HCT116 (cell line): ENCODE data around the gene EIF4E3. TPM values are rescaled to one million over a fixed set of nuclear protein-coding genes. Genes with fewer than 3 reads are reported as not detected.

Experiments
- ATAC-seq: fragments of 200-7000 bp; cut with Tn5 transposase; 2 replicates; pipeline ENCODE4 v1.9.1; 2020; ENCODE audit warnings: mild to moderate bottlenecking, moderate library complexity
- BruUV-seq: library from RNA; stranded (reverse); fragments of 400-500 nt; replicated peaks from 2 replicates; lab custom pipeline; 2021; lab: Mats Ljungman, UMichigan
- CTCF ChIA-PET: fragments of 300-600 bp; sonication (Branson Sonifier 250); formaldehyde crosslinking; loops from one replicate; lab custom pipeline; 2021; ENCODE audit warnings: antibody characterized with exemption; lab: Charles Lee
- POLR2A ChIA-PET: fragments of 300-600, 350-600 bp; sonication (Branson Sonifier 250); formaldehyde crosslinking; loops from one replicate; lab custom pipeline; 2021; ENCODE audit warnings: antibody characterized with exemption; lab: Charles Lee
- RAD21 ChIA-PET, 2 experiments: fragments of 300-600 bp; sonication (Branson Sonifier 250); formaldehyde crosslinking; loops; one replicate each; lab custom pipeline; 2023; ENCODE audit warnings: low total read pairs in 2 of 2; ENCODE audit not compliant: uncharacterized antibody in 2 of 2, unreplicated experiment in 2 of 2, low non-redundant PET in 1 of 2; lab: Charles Lee
- DNase-seq: peaks from one replicate; pipeline ENCODE4 v3.0.0-alpha.2; 2010; ENCODE audit warnings: low read depth, low spot score
- H2AFZ ChIP-seq: fragments of 200-600 bp; shearing (Covaris generic), sonication (generic); 2 replicates; pipeline ENCODE4 v1.6.1; 2017; ENCODE audit warnings: low read depth, mixed run types, mixed read lengths, antibody characterized with exemption, low read length; ENCODE audit not compliant: poor library complexity, severe bottlenecking
- H3K27ac ChIP-seq: 2 replicates; pipeline ENCODE4 v1.5.1; 2012; ENCODE audit warnings: low read depth, low read length
- H3K27me3 ChIP-seq: fragments of 200-600 bp; sonication (generic); 2 replicates; pipeline ENCODE4 v1.6.1; 2016; ENCODE audit warnings: mixed run types, low read length, mixed read lengths; ENCODE audit not compliant: insufficient read depth
- H3K36me3 ChIP-seq, 2 experiments: fragments of 200-500 bp in 1 of 2; fragments of 200-600 bp in 1 of 2; sonication (Bioruptor generic) in 1 of 2; sonication (generic) in 1 of 2; 2 replicates each; pipeline versions ENCODE4 v1.5.1 to v1.6.1; 2014 to 2016; ENCODE audit warnings: low read length in 2 of 2, inconsistent platforms in 1 of 2, mixed read lengths in 1 of 2, mixed run types in 1 of 2; ENCODE audit not compliant: insufficient read depth in 2 of 2, control insufficient read depth in 1 of 2
- H3K4me1 ChIP-seq, 2 experiments: fragments of 200-600 bp in 1 of 2; sonication (generic) in 1 of 2; 2 replicates each; pipeline versions ENCODE4 v1.5.1 to v1.6.1; 2012 to 2017; ENCODE audit warnings: low read length in 2 of 2, inconsistent platforms in 1 of 2, mild to moderate bottlenecking in 1 of 2, mixed read lengths in 1 of 2, mixed run types in 1 of 2, moderate library complexity in 1 of 2; ENCODE audit not compliant: insufficient read depth in 2 of 2, control insufficient read depth in 1 of 2
- H3K4me2 ChIP-seq: fragments of 200-600 bp; sonication (generic); 2 replicates; pipeline ENCODE4 v1.6.1; 2017; ENCODE audit warnings: mixed run types, low read length, mixed read lengths
- H3K4me3 ChIP-seq, 2 experiments: fragments of 200-600 bp in 1 of 2; sonication (generic) in 1 of 2; replicated peaks in 1 of 2; 2 replicates each; pipeline ENCODE4 v1.5.1; 2011 to 2016; ENCODE audit warnings: low read length in 2 of 2, control low read depth in 1 of 2, low read depth in 1 of 2, mild to moderate bottlenecking in 1 of 2, mixed read lengths in 1 of 2, mixed run types in 1 of 2
- H3K79me2 ChIP-seq: fragments of 200-600 bp; sonication (generic); 2 replicates; pipeline ENCODE4 v1.6.1; 2017; ENCODE audit warnings: mild to moderate bottlenecking, mixed run types, low read length, moderate library complexity, mixed read lengths; ENCODE audit not compliant: insufficient read depth
- H3K9ac ChIP-seq: fragments of 200-600 bp; sonication (generic); 2 replicates; pipeline ENCODE4 v1.6.1; 2016; ENCODE audit warnings: low read length, mixed read lengths
- H3K9me2 ChIP-seq: fragments of 200-600 bp; sonication (generic), shearing (Covaris generic); 2 replicates; pipeline ENCODE4 v1.6.1; 2017; ENCODE audit warnings: mixed run types, mild to moderate bottlenecking, moderate library complexity; ENCODE audit not compliant: insufficient read depth
- H3K9me3 ChIP-seq, 2 experiments: fragments of 200-500 bp in 1 of 2; fragments of 200-600 bp in 1 of 2; sonication (Bioruptor generic) in 1 of 2; sonication (generic) in 1 of 2; 2 replicates each; pipeline ENCODE4 v1.6.1; 2014 to 2017; ENCODE audit warnings: low read length in 2 of 2, mixed read lengths in 2 of 2, inconsistent platforms in 1 of 2, low read depth in 1 of 2, mild to moderate bottlenecking in 1 of 2, mixed run types in 1 of 2, moderate library complexity in 1 of 2; ENCODE audit not compliant: control insufficient read depth in 1 of 2, insufficient read depth in 1 of 2
- H4K20me1 ChIP-seq: fragments of 200-600 bp; sonication (generic), shearing (Covaris generic); 2 replicates; pipeline ENCODE4 v1.6.1; 2017; ENCODE audit warnings: mixed run types, mild to moderate bottlenecking, moderate library complexity; ENCODE audit not compliant: insufficient read depth
- CBX3 ChIP-seq: IDR thresholded peaks from 2 replicates; pipeline ENCODE4 v1.6.1; 2012; ENCODE audit warnings: low read depth
- CEBPB ChIP-seq: IDR thresholded peaks from 2 replicates; pipeline ENCODE4 v1.6.1; 2012; ENCODE audit warnings: low read depth
- EGR1 ChIP-seq: IDR thresholded peaks from 2 replicates; pipeline ENCODE4 v1.6.1; 2012; ENCODE audit warnings: low read depth
- ELF1 ChIP-seq: IDR thresholded peaks from 2 replicates; pipeline ENCODE4 v1.6.1; 2012; ENCODE audit warnings: low read depth, borderline replicate concordance
- EZH2 ChIP-seq: fragments of 200-600 bp; sonication (generic); IDR thresholded peaks from 2 replicates; pipeline ENCODE4 v1.6.1; 2017; ENCODE audit warnings: antibody characterized with exemption, mixed run types
- JUND ChIP-seq: IDR thresholded peaks from 2 replicates; pipeline ENCODE4 v1.6.1; 2012
- POLR2AphosphoS5 ChIP-seq: IDR thresholded peaks from 2 replicates; pipeline ENCODE4 v1.6.1; 2011; ENCODE audit warnings: mild to moderate bottlenecking, low read depth, low read length, moderate library complexity
- REST ChIP-seq: IDR thresholded peaks from 2 replicates; pipeline ENCODE4 v1.6.1; 2012; ENCODE audit warnings: low read depth
- SP1 ChIP-seq: IDR thresholded peaks from 2 replicates; pipeline ENCODE4 v1.6.1; 2012; ENCODE audit warnings: low read depth
- ZBTB33 ChIP-seq: IDR thresholded peaks from 2 replicates; pipeline ENCODE4 v1.6.1; 2011; ENCODE audit warnings: mild to moderate bottlenecking, low read length, moderate library complexity; ENCODE audit not compliant: insufficient replicate concordance; ENCODE audit errors: extremely low read depth
- ZFX ChIP-seq: fragments of 450-650 bp; IDR thresholded peaks from 2 replicates; pipeline ENCODE4 v1.6.1; 2017
- ZNF274 ChIP-seq: fragments of 200-500 bp; sonication (Bioruptor generic); IDR thresholded peaks from 2 replicates; pipeline ENCODE4 v1.6.1; 2014; ENCODE audit warnings: mild to moderate bottlenecking, low read depth, low read length, inconsistent platforms
- intact Hi-C: fragments of 100-400 bp; cut with micrococcal nuclease; formaldehyde crosslinking; loops from 2 replicates; pipeline ENCODE4 v1.10.0; 2022
- total RNA-seq: library from RNA; stranded (reverse); gene quantifications from one replicate; pipeline ENCODE4 v1.2.1, GENCODE V29; 2021; ENCODE audit not compliant: unreplicated experiment
- TF ChIP-seq, protein P1 (sequence below), 3 experiments: fragments of 200-600 bp in 1 of 3; sonication (generic) in 1 of 3; IDR thresholded peaks in 2 of 3; conservative IDR thresholded peaks in 1 of 3; 2 replicates each; pipeline ENCODE4 v1.5.1; 2012 to 2017; ENCODE audit warnings: low read depth in 2 of 3, low read length in 2 of 3, antibody characterized with exemption in 1 of 3, borderline replicate concordance in 1 of 3, control low read depth in 1 of 3, mild to moderate bottlenecking in 1 of 3, mixed read lengths in 1 of 3, mixed run types in 1 of 3, moderate library complexity in 1 of 3; ENCODE audit not compliant: insufficient read depth in 1 of 3
- TF ChIP-seq, protein P2 (sequence below): IDR thresholded peaks from 2 replicates; pipeline ENCODE4 v1.6.1; 2012

The EIF4E3 gene
- total RNA-seq, 1 experiment from 2014 or later: 6.0 TPM

GRCh38 chr3:71760140-71760539 lies 34.9 kb upstream of the EIF4E3 start:
- POLR2A ChIA-PET: no interaction called here
- CTCF ChIA-PET: no interaction called here
- no peak overlapping the region for H3K4me2 ChIP-seq
- H3K79me2 ChIP-seq: no peaks in the 10 kb centered on the region
- H3K36me3 ChIP-seq: no peaks in the 10 kb centered on the region
- no peaks in the 10 kb centered on the region for H3K9me3 ChIP-seq
- ATAC-seq (no peak), DNase-seq (no peak)
- H3K9me2 ChIP-seq: no peaks in the 10 kb centered on the region
- H3K4me3 ChIP-seq: no peak overlapping the region
- no TSS peak for BruUV-seq
- TF ChIP-seq EZH2 (no peak), JUND (no peak), EGR1 (no peak), CEBPB (no peak), REST (no peak), SP1 (no peak), ELF1 (no peak), POLR2AphosphoS5 (no peak), ZFX (no peak), ZBTB33 (no peak), ZNF274 (no peak), CBX3 (no peak)
- TF ChIP-seq, protein P1, sequence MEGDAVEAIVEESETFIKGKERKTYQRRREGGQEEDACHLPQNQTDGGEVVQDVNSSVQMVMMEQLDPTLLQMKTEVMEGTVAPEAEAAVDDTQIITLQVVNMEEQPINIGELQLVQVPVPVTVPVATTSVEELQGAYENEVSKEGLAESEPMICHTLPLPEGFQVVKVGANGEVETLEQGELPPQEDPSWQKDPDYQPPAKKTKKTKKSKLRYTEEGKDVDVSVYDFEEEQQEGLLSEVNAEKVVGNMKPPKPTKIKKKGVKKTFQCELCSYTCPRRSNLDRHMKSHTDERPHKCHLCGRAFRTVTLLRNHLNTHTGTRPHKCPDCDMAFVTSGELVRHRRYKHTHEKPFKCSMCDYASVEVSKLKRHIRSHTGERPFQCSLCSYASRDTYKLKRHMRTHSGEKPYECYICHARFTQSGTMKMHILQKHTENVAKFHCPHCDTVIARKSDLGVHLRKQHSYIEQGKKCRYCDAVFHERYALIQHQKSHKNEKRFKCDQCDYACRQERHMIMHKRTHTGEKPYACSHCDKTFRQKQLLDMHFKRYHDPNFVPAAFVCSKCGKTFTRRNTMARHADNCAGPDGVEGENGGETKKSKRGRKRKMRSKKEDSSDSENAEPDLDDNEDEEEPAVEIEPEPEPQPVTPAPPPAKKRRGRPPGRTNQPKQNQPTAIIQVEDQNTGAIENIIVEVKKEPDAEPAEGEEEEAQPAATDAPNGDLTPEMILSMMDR (IDR thresholded peaks at IDR 0.05 in 2 of 3, conservative IDR thresholded peaks at IDR 0.05 in 1 of 3; ENCODE audit: borderline replicate concordance in 1 of 3, insufficient read depth in 1 of 3, low read depth in 2 of 3, low read length in 2 of 3): no peak
- TF ChIP-seq, protein P2, sequence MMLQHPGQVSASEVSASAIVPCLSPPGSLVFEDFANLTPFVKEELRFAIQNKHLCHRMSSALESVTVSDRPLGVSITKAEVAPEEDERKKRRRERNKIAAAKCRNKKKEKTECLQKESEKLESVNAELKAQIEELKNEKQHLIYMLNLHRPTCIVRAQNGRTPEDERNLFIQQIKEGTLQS: no peak
- no peaks in the 10 kb centered on the region for H3K4me1 ChIP-seq
- RAD21 ChIA-PET: no interaction called here
- no peaks in the 10 kb centered on the region for H4K20me1 ChIP-seq
- H3K9ac ChIP-seq: no peak overlapping the region
- peaks cover 19% of the 10 kb centered on the region for H3K27me3 ChIP-seq
- no peak overlapping the region for H3K27ac ChIP-seq
- H2AFZ ChIP-seq: no peak overlapping the region
- intact Hi-C loops: no loop called here
